ENCODE results near the gene RPL7L1. TPM values are rescaled to one million over a fixed set of nuclear protein-coding genes. Genes with fewer than 3 reads are reported as not detected.

The RPL7L1 gene
- polyA plus RNA-seq, 1 experiment = 45.0 TPM

GRCh38 chr6:42935322-42935721 is 55.9 kb downstream of the RPL7L1 start:
- no peaks in the 10 kb centered on the region for H3K27me3 ChIP-seq (ENCODE audit: control insufficient read depth, insufficient read depth, low read length)
- H3K27ac ChIP-seq (ENCODE audit: low read depth, low read length) = no peak overlapping the region
- no peak overlapping the region for H3K4me3 ChIP-seq (ENCODE audit: low read depth, low read length)
- H3K9me3 ChIP-seq (ENCODE audit: control insufficient read depth, insufficient read depth, low read length) = no peaks in the 10 kb centered on the region
- ChIA-PET POLR2A (interaction anchor here (0.6 kb wide), 1 partner anchor 182 kb away, joined by 5 read pairs; no protein-coding TSS in a partner anchor), CTCF (no interaction called here)
- TF ChIP-seq CTCF (IDR thresholded peaks at IDR 0.05; ENCODE audit: low read depth, low read length) = no peak
- no peak for DNase-seq (ENCODE audit: low read depth, low spot score)

GRCh38 chr6:42936398-42936797 is 57.0 kb downstream of the RPL7L1 start:
- no peak for DNase-seq (ENCODE audit: low read depth, low spot score)
- CTCF ChIA-PET = interaction anchor here (1.6 kb wide), 1 partner anchor 35 kb away, joined by 4 read pairs; no protein-coding TSS in a partner anchor

GRCh38 chr6:42937548-42938427 is 58.4 kb downstream of the RPL7L1 start:
- H3K27ac ChIP-seq (ENCODE audit: low read depth, low read length) = no peak overlapping the region
- POLR2A ChIA-PET = interaction anchor here (0.8 kb wide), 1 partner anchor 9 kb away, joined by 3 read pairs; the partner anchor contains the start of gene CNPY3
- no peaks in the 10 kb centered on the region for H3K9me3 ChIP-seq (ENCODE audit: control insufficient read depth, insufficient read depth, low read length)
- CTCF ChIA-PET = interaction anchor here (1.6 kb wide), 1 partner anchor 37 kb away, joined by 4 read pairs; no protein-coding TSS in a partner anchor
- no peak overlapping the region for H3K4me3 ChIP-seq (ENCODE audit: low read depth, low read length)
- DNase-seq (ENCODE audit: low read depth, low spot score) = no peak
- no peak for TF ChIP-seq CTCF (IDR thresholded peaks at IDR 0.05; ENCODE audit: low read depth, low read length)
- no peaks in the 10 kb centered on the region for H3K27me3 ChIP-seq (ENCODE audit: control insufficient read depth, insufficient read depth, low read length)

More at GRCh38 chr6:42936398-42936797, 57.0 kb downstream of the RPL7L1 start:
- no peak for TF ChIP-seq CTCF (IDR thresholded peaks at IDR 0.05; ENCODE audit: low read depth, low read length)
- Histone ChIP-seq H3K9me3 (ENCODE audit: control insufficient read depth, insufficient read depth, low read length) (no peaks in the 10 kb centered on the region), H3K27ac (ENCODE audit: low read depth, low read length) (no peak overlapping the region), H3K4me3 (ENCODE audit: low read depth, low read length) (no peak overlapping the region), H3K27me3 (ENCODE audit: control insufficient read depth, insufficient read depth, low read length) (no peaks in the 10 kb centered on the region)
- POLR2A ChIA-PET = no interaction called here

GRCh38 chr6:42938428-42938796 is 59.0 kb downstream of the RPL7L1 start:
- no peak for DNase-seq (ENCODE audit: low read depth, low spot score)
- POLR2A ChIA-PET = interaction anchor here (0.5 kb wide), 1 partner anchor 34 kb away, joined by 4 read pairs; no protein-coding TSS in a partner anchor
- CTCF ChIA-PET = no interaction called here

More at GRCh38 chr6:42938428-42938796, 59.0 kb downstream of the RPL7L1 start:
- no peak overlapping the region for H3K4me3 ChIP-seq (ENCODE audit: low read depth, low read length)
- H3K27ac ChIP-seq (ENCODE audit: low read depth, low read length) = no peak overlapping the region
- H3K9me3 ChIP-seq (ENCODE audit: control insufficient read depth, insufficient read depth, low read length) = no peaks in the 10 kb centered on the region
- no peaks in the 10 kb centered on the region for H3K27me3 ChIP-seq (ENCODE audit: control insufficient read depth, insufficient read depth, low read length)
- TF ChIP-seq CTCF (IDR thresholded peaks at IDR 0.05; ENCODE audit: low read depth, low read length) = no peak

Measured in AG04450 (cell line).